Frontal cortex (tissue), 4 donors: ENCODE data around the gene CAPRIN1. TPM values are rescaled to one million over a fixed set of nuclear protein-coding genes. Genes with fewer than 3 reads are reported as not detected.
A peak's percentile ranks its signal among the peaks of the same experiment; 100 is the strongest.

Experiments used
- DNase-seq, 2 donors: peaks; one replicate each; pipeline ENCODE4 v3.0.0; 2012; ENCODE audit warnings: low spot score in 2 of 2
- FAIRE-seq: peaks from 2 replicates; lab custom pipeline; 2012; peaks lifted over from hg19 to GRCh38; lab: Jason Lieb, UNC
- total RNA-seq: library from RNA; depleted of rRNA; stranded (reverse); fragments of >200 nt; gene quantifications from one replicate; pipeline ENCODE4 v1.2.3, GENCODE V29; 2014
- donor health status: control.
- donor health status: control.
- donor health status: control.

Gene CAPRIN1, protein sequence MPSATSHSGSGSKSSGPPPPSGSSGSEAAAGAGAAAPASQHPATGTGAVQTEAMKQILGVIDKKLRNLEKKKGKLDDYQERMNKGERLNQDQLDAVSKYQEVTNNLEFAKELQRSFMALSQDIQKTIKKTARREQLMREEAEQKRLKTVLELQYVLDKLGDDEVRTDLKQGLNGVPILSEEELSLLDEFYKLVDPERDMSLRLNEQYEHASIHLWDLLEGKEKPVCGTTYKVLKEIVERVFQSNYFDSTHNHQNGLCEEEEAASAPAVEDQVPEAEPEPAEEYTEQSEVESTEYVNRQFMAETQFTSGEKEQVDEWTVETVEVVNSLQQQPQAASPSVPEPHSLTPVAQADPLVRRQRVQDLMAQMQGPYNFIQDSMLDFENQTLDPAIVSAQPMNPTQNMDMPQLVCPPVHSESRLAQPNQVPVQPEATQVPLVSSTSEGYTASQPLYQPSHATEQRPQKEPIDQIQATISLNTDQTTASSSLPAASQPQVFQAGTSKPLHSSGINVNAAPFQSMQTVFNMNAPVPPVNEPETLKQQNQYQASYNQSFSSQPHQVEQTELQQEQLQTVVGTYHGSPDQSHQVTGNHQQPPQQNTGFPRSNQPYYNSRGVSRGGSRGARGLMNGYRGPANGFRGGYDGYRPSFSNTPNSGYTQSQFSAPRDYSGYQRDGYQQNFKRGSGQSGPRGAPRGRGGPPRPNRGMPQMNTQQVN
- total RNA-seq, result 297 TPM

DNA sequence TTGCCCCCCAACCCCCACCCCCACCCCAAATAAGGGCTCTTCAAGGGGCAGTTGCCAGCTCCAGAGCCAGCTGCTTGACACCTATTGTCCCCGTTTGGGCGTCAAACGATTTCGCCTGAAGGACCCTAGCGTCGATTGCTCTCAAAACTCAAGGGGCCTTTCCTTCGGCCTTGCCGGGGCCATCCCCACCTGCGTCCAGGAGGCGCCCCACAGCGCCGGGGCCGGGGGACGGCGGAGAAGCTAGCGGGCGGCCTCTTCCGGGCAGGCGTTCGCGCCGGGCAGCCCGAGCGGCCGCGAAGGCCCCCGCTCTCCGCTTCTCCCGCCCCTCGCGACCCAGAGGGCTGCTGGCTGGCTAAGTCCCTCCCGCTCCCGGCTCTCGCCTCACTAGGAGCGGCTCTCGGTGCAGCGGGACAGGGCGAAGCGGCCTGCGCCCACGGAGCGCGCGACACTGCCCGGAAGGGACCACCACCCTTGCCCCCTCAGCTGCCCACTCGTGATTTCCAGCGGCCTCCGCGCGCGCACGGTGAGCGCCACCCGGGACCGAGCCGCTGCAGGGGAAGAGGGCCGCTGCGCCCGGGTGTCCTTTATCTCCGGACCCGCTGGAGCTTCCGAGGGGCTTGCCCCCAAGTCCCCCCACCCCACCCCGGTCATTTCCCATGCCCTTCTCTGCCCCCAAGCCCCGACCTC lies at the start of gene CAPRIN1:
CAPRIN1 (plus strand) TSS at position 383 of the 687 bp plus-strand sequence. CDS start 690 bp downstream, outside the sequence.
- peak; percentile 93 to 96 for DNase-seq
- FAIRE-seq, result no peak

DNA sequence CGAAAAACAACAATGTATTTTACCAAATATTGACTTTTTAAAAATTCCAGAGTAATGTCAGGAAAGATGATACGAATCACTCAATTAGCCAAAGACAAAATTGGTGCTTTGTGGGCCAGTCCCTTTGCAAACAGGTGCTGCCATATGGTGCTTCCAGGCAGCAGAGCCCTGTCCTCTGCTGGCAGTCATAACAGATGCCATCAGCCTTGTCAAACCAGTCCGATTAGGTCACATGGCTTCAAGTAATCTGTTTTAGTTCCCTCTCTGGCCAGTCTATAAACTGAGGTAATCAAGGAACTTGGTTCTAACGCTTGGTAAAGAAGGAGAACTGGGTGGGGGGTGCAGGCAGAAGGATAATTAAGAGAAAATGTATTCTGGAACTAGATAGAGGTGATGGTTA lies 49.1 kb upstream of the CAPRIN1 start:
- FAIRE-seq (no peak), DNase-seq (no peak)

DNA sequence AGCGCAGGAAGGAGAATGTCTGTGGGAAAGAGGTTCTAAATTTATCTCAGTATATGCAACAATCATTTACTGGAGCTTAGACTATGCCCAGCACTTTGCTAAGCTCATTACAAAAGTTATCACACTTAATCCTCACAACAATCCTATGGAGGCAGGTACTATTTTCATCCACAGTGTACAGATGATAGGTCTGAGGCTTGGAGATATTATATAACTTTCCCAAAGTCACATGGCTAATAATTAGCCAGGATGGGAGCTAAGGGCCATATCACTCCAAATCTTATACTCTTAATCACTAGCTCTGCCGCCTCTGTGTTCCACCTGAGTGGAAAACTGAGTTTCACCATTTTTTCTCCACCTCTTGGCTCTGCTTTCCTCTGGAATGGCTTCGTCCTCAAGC lies 47.3 kb upstream of the CAPRIN1 start:
- DNase-seq (no peak), FAIRE-seq (no peak)

DNA sequence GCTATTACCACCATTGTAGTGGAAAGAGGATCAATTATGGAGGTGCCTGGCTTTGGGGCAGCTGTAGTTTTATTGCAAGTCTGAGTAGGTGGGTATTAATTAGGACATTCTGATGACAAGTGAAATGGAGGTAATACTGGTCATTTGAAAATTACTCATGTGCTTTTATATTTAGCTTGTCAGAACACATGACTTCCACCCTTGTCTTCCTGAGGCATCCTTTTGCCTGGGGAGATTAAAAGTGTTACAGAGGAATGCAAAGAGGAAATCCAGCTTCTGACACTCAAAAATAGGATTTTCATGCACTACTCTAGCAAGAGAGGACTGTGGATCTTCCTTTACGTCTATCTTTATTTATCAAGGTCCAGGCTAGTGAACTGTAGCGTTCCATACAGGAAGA lies 44.7 kb upstream of the CAPRIN1 start:
- no peak for DNase-seq
- FAIRE-seq, result no peak

DNA sequence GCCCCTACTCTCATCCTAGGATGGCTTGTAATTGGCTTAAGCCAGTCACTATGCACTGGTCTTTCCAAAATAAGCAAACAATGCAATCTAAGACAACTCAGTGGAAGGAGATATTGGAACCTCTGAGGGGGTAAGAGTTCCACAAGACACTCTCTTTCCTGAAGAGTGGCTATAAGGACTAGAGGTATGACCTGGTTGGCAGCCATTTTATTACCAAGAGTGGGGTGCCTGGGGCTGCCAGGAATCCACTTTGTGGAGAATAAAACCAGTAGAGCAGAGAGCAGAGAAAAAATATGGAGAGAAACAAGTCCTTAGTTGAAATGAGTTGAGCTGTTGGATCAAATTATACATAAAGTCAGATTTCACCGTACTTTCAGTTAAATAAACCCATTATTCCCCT lies 38.8 kb upstream of the CAPRIN1 start:
- DNase-seq (no peak), FAIRE-seq (no peak)

DNA sequence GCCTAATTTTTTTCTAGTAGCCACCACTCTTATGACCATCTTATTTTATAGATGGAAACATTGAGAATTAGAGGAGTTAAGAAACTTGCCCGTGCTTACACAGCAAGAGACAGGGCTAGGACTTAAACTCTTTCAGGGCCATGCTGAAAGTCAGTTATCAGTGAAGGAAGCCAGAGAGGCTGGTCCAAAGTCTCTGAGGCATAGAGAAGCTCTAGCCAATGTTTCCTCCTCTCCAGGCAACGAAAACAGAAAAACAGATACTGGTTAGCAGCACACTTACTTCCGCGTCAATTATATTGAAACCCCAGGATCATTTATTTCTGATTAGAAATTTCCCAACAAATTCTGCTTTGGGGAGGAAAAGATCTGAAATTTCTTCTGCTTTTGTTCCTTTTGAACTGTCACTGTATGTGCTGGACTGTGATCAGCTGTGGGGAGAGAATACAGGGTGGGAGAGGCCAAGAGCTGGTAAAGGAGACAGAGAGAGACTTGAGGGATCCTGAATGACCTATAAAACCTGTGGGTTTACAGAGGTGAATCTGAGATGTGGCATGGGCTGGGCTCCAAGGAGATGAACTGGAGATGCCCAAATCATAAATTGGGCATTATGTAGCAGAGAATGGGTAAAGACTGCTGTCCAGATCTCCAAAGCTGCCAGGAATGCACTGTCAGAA lies 37.5 kb upstream of the CAPRIN1 start:
- FAIRE-seq, result no peak
- no peak for DNase-seq

DNA sequence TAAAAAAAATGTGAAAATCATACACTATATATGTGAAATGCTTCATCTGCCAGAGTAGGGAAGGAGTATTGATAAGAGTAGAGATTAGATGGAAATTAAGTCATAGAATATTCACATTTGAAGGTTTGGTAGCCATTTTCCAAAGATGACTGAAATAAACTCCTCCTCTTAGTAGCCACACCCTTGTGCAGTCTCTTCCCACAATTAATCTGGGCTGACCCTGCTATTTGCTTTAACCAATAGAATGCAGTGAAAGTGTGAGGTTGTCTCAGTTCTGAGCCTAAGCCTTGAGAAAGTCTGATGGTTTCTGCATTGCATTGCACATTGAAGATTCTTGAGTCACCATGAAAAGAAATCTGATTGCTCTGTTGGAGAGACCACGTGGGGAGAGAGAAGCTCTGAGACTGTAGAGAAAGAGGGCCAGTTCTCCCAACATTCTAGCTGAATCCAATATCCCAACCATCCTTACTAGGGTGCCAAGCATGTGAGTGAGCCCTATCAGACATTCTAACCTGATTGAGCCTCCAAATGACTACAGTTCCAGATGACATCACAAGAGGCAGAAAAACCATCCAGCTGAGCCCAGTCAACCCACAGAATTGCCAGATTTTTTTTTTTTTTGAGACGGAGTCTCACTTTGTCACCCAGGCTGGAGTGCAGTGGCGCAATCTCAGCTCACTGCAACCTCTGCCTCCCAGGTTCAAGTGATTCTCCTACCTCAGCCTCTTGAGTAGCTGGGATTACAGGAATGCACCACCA lies 29.4 kb upstream of the CAPRIN1 start:
- FAIRE-seq, result no peak
- DNase-seq, result no peak

DNA sequence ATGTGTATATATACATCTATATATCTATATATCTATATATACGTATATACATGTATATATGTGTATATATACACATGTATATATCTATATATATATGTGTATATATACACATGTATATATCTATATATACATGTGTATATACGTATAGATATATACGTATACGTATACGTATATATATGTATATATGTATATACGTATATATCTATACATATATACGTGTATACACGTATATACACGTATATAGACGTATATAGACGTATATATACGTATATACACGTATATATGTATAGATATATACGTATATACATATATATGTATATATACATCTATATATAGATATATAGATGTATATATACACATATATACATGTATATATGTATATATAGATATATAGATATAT lies 25.1 kb upstream of the CAPRIN1 start:
- FAIRE-seq, result no peak

DNA sequence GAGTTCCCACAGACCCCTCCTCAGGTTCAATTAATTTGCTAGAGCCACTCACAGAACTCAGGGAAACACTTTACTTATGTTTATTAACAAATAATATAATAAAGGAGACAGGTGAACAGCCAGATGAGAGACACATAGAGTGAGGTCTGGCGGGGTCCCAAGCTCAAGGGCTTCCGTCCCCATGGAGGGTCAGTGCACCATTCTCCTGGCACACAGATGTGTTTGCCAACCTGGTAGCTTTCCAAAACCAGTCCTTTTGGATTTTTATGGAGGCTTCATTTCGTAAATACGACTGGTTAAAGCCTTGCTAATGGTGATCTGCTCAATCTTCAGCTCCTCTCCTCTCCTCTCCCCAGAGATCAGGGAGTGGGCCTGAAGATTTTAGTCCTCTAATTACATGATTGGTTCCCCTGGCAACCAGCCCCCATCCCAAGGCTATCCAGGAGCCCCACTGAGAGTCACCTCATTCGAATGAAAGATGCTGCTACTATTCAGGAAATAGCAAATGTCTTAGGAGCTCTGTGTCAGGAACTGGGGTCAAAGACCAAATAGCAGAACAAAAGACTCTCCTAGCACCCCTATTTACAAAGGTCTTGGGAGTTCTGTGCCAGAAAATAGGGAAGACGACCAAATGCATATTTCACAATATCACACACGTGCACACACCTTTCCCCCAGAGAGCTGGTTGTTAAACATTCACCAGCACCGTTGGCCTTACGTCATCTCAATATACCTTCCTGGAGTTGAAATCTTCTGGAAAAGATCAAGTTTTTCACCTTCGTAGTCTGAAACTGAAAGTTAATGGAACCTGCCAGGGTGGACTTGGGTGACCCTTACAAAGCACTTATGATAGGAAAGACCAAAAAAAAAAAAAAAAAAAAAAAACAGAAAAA lies 23.8 kb upstream of the CAPRIN1 start:
- no peak for FAIRE-seq
- DNase-seq, result no peak

More for the DNA sequence above, 25.1 kb upstream of the CAPRIN1 start:
- no peak for DNase-seq

DNA sequence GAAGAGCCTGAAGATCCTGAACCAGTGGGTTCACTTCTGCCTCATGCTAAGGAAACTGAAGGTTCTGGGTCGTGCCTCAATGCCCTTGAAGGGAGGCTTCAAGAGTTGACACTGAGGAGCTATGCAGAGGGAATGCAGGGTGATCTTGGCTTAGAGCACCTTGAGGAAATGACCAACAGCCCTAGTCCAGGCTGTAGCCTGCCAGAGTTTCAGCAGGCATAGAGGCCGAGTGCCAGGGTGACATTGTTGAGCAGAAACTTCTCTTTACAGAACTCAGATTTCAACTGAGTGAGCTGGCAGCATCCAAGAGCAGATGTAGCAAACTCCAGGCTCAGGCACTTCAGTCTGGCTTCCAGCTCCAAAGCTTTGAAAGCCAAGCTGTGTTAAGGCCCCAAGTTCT lies 23.1 kb upstream of the CAPRIN1 start:
- FAIRE-seq, result no peak
- DNase-seq, result no peak

DNA sequence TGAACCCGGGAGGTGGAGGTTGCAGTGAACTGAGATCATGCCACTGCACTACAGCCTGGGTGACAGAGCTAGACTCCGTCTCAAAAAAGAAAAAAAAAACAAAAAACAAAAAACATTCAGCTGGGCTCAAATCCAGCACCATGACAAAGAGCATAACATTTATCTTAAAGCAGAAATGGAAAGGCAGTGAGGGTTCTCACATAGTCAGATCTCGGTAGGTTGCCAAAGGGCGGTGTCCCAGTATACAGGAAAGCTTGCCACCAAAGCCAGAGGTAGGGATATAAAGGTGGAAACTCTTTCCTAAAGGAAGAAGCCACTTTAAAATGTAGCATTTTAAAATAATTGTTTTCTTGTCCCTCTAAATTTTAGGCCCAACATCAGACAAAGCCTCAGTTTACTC lies 22.4 kb upstream of the CAPRIN1 start:
- DNase-seq (no peak), FAIRE-seq (no peak)

DNA sequence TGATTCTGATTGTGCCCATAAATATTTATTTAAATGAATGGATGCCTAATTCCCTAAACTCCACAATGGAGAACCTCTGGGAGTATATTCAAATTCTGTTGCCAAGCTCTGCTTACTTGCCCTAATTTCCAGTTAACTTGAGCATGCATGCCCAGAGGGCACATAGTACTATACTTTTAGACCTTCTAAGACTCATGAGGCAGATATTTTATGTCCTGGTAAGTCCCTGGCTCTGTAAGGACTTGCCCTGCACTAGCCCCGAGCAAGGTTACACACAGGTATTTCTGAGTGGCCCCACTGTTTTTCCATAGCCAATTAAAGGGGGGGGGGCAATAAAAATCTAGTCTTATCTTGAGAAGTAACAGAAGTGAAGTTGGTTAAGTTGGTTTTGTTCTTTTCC lies 21.1 kb upstream of the CAPRIN1 start:
- DNase-seq (no peak), FAIRE-seq (no peak)

DNA sequence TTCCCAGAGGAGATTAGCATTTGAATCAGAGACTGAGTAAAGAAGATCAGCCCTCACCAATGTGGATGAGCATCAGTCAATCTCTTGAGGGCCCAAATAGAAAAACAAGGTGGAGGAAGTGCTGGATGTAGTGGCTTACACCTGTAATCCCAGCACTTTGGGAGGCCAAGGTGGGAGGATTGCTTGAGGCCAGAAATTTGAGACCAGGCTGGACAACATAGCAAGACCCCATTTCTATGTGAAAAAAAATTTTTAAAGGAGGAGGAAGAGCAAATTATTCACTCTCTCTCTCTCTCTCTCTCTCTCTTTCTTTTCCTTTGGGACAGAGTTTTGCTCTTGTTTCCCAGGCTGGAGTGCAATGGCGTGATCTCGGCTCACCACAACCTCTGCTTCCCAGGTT lies 18.1 kb upstream of the CAPRIN1 start:
- no peak for FAIRE-seq
- no peak for DNase-seq

DNA sequence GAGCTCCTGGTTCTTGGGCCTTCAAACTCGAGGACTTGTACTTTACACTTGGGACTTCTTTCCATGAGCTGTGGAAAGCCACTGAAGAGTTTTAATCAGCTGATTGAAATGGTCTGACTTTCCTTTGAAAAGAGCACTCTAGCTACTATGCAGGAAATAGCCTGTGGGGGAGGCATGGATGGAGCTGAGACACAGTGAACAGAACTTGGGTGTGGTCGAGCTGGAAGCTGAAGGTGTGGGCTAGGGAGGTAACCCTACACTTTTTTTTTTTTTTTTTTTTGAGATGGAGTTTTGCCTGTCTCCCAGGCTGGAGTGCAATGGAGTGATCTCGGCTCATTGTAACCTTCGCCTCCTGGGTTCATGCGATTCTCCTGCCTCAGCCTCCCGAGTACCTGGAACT lies 17.5 kb upstream of the CAPRIN1 start:
- FAIRE-seq, result no peak
- no peak for DNase-seq

DNA sequence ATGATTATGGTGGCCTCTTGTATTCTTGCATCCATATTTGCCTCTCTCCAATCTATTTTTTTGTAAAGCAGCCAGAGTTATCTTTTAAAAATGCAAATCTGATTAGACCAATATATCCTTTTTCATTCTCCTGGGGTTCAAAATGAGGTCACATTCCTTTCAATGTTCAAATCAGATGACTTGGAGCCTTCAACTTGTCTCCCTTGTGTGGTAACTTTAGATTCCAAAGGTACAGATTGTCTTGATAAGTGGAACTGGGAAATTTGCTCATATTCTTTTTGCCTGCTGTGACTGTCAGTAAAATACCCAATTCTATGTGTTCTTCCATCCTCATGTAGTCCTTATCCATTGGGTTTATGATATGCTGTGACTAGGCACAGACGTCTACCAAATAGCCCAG lies 15.1 kb upstream of the CAPRIN1 start:
- no peak for FAIRE-seq
- DNase-seq, result no peak

DNA sequence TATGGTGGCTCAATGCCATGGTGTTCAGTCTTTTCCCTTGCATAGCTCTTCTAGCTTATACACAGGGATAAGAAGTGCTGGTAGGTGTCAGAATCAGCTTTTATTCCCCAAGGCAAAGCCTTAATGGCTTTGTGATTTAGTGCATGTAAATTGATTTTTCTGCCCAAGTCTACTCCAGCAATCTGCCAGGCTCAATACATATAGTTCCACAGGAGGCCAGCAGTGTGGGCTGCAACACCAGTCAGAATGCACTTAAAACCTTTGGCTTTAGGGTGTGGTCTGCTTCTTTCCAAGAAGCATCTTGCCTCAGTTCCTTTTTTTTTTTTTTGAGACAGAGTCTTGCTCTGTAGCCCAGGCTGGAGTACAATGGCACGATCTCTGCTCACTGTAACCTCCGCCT lies 14.5 kb upstream of the CAPRIN1 start:
- FAIRE-seq (no peak), DNase-seq (no peak)

DNA sequence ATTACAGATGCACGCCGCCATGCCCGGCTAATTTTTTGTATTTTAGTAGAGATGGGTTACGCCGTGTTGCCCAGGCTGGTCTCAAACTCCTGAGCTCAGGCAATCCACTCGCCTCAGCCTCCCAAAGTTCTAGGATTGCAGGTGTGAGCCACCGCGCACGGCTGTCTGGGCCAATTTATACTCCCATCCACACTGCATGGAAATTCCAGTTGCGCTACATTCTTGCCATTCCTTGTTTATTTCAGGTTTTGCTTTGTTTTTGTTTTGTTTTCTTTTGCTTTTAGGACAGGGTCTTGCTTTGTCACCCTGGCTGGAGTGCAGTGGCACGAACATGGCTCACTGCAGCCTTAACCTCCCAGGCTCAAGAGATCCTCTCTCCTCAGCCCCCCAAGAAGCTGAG lies 11.0 kb upstream of the CAPRIN1 start:
- DNase-seq, result no peak
- FAIRE-seq, result no peak

DNA sequence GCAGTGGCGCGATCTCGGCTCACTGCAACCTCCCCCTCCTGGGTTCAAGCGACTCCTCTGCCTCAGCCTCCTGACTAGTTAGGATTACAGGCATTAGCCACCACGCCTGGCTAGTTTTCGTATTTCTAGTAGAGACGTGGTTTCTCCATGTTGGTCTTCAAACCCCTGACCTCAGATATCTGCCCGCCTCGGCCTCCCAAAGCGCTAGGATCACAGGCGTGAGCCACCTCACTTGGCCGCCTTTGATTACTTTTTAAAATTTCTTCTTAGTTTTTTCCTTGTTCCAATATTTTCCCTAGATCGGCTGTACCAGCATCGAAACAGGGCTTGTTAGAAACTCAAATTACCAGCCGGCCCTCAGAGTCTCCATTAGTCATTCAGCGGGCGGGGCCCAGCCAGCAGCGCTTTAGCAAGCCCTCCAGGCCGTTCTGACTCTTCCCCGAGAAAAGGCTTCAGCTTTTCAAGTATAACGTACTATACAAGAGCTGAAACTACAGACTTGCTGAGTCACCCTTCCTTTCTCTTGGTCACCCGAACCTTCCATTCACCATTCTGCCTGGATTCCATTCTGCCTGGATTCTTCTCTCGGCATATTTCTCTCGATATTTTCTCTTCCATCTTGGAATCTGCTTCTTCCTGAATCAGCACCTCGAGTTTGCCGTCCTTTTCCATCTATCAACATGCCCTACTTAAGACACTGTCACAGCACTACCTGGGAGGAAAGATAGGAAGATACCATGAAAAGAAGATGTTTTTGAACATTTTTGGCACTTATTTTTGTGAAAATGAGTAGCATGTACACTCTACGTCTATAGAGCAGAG lies 6.7 kb upstream of the CAPRIN1 start:
- FAIRE-seq, result no peak
- DNase-seq, result no peak
